ENCODE results near the gene DGKG.

GRCh38 chr3:186127463-186127862 lies 234.6 kb downstream of the DGKG start:
- TF ChIP-seq CTCF (IDR thresholded peaks at IDR 0.05; ENCODE audit: low read depth, low read length, poor library complexity, severe bottlenecking) (no peak), EZH2phosphoT487 (IDR thresholded peaks at IDR 0.05; ENCODE audit: borderline replicate concordance, low read length) (no peak)
